HG03521 (cell line): Measurements from ENCODE around the gene SORCS1.

Source experiments
- ATAC-seq: cut with Tn5 transposase; IDR thresholded peaks from one replicate; pipeline ENCODE4 v1.9.1; 2021; ENCODE audit warnings: mild to moderate bottlenecking, moderate library complexity; ENCODE audit not compliant: unreplicated experiment

Gene SORCS1

DNA sequence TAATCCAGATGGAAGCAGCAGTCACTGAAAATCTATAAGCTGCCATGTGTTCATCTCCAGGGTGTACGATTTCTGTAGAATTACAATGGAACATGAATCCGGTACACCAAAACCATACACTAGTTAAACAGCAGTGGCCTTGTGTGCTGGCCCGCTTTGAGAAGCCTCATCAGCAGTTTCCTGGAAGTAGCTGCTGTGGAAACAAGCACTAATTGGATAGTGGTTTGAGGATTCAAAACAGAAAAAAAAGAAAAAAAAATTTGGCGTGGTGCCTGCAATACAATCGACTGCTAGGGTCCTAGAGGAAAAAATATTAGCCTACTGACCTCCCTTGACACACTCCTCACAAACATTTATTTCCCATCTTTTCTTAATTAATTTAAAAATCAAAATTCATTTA lies 545.9 kb downstream of the SORCS1 start:
- ATAC-seq = no peak

DNA sequence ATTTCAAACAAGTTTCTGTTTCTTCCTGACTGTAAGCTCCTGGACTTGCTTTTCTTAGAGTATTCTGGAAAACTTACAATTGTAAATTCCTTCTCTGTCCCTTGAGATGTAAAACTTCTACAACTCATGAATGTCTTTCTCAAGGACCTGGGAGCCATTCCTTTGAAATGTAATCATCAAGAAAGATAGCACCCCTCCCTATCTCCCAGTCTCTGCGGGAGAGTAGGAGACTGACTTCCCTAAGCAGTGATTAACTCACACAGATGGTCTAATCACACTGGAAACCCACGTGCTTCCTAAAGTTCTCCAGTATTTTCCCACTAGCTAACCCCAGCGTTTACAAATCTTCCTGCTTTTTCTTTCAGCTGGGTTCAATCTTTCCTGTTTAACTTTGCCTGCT lies 549.4 kb downstream of the SORCS1 start:
- no peak for ATAC-seq

DNA sequence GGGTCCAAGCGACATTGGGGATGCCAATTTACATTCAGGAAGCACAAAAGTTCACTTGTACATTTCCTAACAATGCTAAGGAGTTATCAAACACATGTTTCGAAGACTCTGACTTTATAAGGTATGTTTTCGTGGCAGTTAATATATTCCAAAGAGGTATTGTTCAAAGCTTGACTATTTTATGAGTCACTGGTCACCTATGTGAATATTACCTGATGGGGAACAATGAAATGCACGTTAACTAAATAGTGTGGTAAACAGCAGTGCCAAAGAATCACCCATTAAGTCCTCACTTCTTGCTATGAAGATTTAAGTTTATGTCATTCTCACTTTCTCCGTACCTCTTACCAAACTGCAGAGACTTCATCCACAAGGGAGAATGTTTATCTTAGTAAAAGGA lies 550.2 kb downstream of the SORCS1 start:
- no peak for ATAC-seq

DNA sequence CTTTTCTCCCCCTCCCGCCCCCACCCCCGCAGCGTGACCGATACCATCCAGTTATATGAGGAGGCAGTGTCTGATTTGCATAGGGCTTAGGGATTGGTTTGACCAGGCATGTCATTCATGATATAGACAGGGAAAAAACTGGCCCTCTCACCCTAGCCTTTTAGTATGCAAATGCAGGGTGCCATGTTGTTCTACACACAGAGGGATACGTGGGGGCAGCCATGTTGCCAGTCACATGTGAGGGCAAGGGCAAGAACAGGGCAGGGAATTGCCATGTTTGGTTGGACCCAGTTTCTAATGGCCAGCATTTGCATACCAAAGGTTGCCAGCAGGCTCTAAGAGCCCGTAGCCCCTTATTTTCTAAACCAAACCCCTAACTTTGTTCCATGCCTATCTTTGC lies 552.1 kb downstream of the SORCS1 start:
- ATAC-seq = no peak

DNA sequence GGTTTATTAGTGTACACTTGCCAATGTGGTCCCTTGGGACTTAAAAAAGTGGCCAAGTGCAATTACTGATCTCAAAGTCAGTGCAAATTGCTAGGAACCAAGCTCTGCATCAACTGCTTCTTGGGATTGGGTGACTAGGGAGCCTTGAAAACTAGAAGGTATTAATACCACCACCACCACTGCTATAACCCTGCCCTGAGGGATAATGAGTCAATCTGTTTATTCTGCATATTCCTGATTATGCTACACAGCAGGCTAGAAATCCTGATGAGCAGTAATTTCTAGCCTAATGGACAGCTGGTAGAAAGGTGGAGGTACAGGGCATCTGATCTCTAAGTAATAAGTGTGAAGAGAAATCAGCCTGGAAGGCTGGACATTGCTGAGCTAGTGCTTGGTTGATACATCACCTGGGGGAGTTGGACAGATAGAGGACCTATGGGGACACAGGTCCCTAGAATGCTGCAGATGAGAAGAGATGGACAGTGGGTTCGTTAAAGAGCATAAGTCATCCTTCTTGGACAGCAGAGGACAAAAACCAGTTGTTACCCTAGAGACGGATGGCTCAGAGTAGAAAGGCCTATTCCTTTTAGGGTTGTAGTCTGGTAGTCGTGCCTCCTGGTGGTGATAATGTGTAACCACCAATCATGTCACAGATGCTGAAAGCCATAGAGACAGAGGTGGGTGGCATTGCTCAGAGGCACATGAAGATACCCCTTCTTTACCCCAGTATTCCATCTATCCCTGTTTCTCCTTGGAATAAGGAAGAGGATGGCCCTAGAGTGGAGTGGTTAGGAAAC lies 554.8 kb downstream of the SORCS1 start:
- peak; percentile 47 for ATAC-seq

DNA sequence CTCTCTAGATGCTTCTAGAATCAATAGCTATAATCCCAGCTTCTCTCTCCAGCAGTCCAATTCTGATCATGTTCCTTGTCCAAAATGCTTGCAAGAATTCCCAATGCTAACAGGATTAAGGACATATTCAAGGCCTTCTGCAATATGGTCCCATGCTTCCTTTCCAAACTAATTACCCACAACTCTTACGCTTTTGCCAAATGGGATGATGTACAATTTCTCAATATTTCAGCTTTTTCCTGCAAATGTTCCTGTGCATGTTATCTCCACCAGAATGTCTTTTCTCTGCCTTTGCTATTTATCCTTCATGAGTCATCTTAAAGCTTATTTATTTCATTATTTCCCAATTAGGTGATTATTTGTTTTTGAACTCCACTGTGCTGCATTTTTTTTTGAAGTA lies 556.4 kb downstream of the SORCS1 start:
- no peak for ATAC-seq

DNA sequence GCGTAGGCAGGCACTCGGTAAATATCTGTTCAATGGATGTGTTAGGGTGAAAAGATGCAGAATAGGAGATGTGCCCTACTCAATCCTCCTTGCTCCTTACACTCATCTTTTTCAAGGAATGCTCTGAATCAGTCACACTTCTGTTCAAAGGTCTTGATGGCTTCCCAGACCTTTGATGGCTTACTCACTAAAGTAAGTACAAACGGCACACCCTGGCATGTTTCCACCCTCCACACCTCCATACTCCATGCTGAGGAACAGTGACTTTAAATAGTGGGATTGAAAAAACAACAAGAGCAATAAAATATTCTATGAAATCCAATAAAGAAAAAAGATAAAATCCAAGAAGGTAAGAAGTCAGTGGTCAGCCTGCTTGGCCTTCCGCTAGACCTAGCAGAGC lies 569.2 kb downstream of the SORCS1 start:
- ATAC-seq = no peak

DNA sequence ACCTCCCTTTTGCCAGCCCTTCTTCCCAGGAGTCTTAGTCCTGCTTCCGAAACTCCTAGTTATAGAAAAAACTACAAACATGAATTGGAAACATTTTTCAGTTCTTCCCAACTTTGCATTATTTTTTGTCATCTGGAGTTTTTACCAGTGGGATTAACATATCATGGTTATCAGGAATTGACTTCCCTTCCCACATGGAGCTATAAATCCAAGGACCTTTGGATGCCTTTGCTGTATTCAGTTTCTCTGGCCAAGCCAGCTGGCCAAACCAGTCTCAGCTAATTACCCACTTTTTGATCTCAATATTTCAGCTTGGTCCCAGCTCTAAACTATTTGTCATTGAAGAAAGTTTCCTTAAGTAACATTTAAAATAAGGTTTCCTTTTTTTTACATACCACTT lies 570.6 kb downstream of the SORCS1 start:
- ATAC-seq = no peak

DNA sequence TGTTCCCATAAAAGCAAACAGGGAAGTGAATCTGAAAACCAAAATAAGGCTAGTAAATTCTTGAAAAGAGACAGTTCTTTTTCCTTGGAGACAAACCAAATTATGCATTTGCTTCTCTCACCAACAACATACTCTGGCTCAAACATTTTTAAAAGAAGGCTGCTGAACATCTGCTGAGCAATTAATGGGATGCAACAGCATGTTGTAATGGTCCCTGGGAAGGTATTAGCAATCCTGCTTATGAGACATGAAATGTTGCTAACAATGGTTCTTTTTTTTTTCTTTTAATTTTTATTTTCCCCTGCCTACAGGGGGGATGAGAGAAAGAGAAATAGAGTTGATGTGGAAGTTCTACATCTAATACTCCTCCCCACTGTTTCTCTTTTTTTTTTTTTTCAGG lies 572.1 kb downstream of the SORCS1 start:
- no peak for ATAC-seq

DNA sequence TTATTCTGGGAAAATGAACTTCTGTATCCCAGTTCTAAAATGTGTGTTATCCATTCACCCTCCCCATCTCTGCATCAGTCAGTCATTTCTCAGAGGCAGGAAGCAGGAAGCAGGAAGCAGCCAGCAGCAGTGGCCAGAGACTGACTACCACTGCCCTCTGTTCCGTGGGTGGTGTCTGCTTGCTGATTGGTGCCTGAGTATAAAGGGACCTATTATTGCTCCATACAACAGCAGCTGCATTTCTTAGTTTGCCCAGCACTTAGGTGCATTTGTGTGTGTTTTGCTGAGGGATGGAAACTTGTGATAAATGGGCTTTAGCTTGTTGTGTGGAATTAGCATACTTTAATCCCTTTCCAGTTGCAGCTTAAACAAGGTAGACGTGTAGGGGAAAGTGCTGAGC lies 582.2 kb downstream of the SORCS1 start:
- no peak for ATAC-seq

DNA sequence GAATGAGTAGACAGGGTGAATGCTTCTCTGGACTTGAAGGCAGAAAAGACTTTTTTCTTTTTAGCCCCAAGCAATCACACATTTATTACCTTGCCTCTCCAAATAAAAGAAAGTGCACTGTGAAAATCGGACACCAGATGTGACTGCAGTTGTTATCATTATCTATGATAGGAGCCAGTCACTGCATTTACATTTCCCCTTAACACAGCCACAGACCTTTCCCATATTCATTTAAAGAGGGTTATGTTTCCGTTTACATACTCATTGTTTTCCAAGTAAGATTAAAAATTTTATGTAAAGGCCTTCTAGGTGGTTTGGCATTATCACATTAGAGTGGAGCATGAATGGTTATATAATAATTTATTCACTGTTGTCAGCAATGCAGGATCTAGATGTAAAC lies 586.8 kb downstream of the SORCS1 start:
- ATAC-seq = no peak

DNA sequence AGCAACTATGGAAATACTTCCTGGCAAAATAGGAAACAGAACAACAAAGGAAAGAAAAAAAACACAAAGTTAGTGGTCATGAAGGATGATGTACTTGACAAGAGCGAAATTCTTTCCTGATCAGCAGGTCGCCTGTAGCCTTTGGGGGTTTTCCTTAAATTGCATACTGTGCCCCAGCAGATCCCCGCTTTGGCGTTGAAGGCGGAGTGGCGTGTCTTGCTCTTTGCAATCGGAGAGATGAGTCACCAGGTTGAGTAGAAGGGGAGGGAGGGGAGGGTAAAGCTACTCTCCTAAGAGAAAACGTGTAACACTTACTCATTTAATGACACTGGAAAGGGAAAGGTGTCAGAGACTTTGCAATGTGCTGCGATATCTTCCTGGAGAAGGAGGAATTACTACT lies 587.2 kb downstream of the SORCS1 start:
- no peak for ATAC-seq

DNA sequence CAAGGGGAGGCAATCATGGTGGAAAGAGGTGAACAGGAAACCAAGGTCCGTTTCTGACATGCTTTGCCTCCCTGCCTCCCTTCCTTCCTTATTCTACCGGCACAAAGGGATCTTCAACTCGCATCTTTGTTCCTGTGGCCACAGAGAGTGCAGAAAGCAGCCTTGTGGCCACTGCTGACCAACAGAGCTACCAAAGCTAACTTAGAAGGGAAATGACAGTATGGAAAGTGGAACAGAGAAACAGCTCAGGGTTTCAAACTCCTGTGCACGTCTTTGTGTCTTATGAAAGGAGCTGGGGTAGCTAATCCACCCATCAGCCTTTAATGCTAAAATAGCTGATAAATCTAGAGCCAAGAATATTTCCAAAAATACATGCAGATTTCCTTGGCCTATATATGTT lies 588.0 kb downstream of the SORCS1 start:
- ATAC-seq = no peak

DNA sequence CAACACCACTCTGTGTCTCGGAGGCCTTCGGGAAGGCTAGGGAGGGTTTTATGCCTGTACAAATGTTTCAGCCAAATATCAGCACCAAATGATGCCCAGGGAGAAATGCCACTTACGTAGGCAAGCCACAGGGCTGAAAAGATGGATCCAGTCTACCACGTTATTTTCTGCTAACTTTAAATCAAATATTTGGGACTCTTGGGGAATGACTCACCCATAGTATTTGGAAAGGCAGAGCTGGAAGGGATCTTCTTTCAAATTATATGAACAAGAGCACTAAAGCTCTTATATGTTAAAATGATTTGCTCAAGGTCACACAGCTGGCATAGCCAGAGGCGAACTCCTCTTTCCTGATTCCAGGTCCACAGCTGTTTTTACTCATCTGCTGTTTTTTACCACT lies 591.4 kb downstream of the SORCS1 start:
- no peak for ATAC-seq

DNA sequence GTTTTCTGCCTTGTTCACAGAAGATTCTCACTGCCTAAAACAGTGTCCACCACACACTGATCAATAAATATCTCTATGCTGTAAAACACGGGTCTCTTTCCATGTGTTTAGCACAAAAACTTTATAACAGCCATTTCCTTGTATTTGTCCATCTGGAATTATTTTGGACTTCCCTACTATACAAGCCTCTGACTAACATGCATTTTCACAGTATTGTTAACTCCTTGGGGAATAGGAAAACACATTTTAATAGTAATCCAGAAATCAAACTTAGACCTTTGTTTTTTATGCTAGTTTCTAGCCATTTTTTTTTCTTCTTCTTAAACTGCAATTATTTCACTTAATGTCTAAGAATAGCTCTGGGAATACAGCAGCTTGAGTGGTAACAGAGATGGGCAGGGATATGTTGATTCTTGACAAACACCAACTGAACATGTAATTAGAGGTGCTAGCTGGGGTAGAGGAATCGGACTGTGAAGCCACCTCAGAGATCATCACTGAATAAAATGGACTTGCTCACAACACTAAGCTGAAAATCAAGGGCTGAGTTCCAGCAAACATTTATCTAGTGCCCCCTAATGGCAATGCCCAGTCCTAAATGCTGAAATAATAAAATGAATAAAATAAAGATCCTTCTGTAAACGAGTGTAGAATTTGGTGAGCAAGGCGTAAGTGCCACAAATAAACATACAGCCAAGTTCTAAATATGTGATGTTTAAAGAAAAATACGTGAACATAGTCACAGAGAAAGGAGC lies 593.1 kb downstream of the SORCS1 start:
- ATAC-seq = no peak

DNA sequence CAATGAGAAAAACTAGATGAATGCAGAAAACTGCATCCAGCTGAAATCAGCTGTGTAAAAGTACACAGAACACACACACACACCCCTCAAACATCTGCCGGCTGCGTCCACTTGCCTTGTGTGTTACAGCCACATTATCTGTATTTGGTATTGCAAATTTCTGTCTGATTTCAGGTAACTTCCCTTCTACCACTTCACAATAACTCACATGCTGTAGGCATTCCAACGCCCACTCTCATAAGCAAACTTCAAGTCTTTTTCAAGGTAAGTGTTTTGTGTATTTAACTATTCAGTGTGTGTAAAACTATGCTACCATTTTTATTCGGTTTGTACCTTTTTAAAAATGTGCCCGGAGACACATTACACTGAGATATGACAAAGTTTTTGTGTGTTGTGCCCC lies 594.2 kb downstream of the SORCS1 start:
- no peak for ATAC-seq

DNA sequence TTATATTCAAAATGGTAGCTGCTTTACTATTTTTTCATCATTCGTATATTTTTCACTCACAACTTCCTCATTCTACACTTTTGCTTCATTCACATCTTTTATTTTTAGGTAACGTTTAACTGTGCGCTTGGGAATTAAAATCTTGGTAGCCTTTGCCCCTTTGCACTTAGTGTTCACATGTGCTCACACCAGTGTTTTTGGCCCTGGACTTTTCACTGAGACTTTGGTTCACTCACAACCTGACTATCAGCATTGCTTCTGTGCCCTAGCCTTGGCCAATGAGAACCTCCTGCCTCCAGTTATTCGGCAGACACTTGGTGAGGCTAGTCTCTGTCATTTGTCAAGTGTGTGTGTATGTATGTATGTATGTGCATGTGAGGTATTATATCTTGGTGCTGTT lies 596.9 kb downstream of the SORCS1 start:
- ATAC-seq = no peak

DNA sequence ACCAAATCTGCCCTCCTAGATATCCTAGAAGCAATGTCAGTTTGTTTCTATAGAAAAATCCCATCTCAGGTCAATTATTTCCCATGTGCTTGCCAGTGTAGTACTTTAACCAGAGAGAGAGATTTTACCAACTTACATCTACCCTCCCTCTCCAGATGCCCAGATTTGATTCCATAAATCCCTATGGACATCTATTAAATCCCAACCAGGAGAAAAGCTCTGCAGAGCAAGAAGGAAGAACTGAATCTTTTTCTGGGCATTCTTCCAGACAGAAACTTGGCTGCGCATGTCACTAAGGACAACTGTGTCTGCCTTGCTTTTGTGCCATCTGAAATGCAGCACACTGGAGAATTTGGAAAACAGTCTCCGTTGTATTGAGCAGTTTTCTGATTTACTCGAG lies 597.6 kb downstream of the SORCS1 start:
- ATAC-seq = no peak

DNA sequence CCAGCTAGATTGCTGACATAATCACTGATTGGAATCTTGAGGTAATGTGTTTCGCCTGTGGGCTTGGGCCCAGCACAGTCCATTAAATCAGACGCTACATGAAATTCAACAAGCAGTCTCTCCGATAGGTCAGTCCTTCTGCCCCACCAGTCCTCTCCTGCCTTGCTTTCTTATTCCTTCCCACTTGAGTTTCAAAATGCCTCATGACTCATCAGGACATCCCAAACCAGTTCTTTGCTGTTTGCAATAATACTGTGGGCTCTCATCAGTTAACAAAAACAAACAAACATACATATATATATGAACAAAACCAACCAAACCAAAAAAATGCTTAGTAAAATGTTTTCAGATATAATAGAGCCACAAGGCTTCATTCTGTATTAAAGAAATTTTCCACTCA lies 599.0 kb downstream of the SORCS1 start:
- no peak for ATAC-seq

DNA sequence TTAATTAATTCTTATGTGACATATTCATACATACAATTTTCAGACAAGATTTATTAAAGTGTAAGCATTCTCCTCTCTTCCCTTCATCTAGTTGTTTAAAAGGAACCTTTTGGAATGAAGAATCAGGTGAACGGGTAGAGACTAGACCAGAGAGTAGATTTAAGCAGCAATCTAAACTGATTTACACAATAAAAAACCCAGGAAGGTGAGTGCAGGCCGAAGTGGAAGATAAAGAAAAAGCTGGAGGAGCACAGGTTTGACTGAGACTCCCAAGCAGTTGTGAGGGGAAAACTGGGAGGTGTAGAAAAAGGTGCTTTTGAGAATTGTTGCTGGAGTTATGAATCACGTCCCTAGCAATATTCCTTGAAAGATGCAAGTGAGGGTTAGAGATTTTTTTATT lies 601.1 kb downstream of the SORCS1 start:
- no peak for ATAC-seq

DNA sequence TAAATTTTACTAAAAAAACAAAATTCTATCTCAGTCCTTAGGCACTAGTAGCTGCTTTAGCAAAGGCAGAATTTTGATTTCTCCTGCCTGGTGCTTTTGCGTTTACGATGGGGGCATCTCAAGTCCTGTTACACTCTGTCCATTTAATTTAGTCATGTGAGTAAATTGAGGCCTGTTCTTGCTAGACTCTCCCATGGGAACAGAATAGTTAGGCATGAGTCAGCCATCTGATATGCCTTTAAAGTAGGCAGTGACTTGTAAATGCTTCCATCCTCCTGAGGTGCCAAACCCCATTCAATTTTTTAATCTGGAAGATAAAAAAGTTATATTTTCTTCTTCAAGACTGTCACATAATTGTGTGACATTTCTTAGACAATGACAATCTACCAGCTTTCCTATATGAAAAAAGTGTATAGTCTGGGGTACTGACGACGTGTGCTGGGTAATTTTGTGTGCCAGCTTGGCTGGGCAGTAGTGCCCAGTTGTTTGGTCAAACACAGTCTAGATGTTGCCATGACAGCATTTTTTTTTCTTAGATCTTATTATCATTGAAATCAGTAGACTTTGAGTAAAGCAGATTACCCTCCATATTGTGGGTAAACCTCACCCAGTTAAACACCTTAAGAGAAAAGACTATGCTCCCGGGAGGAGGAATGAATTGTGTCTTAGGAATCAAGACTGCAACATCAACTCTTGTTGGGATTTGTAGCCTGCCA lies 603.4 kb downstream of the SORCS1 start:
- no peak for ATAC-seq

DNA sequence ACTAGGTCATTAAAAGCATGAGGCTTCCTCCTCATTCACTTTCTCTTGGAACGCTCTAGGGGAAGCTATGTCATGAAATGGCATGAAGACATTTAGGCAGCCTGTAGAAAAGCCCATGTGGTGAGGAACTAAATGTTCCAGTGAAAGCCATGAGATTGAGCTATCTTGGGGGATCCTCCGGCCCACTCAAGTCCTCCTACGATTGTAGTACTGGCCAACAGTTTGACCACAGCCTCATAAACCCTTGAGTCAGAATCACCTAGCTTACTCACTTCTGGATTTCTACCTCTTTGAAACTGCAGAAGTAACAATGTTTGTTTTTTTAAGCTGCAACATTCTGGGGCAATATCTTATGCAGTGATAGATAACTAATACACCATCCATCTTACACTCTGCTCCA lies 605.1 kb downstream of the SORCS1 start:
- ATAC-seq = no peak
